Keratinocyte (primary cell): ENCODE results near the gene TRAFD1. TPM values are rescaled to one million over a fixed set of nuclear protein-coding genes. Genes with fewer than 3 reads are reported as not detected.
A peak's percentile ranks its signal among the peaks of the same experiment; 100 is the strongest.

Source experiments
- DNase-seq: peaks from one replicate; pipeline ENCODE4 v3.0.0-alpha.2; 2011; ENCODE audit warnings: low read depth, missing footprints, low spot score
- FAIRE-seq: peaks from 2 replicates; lab custom pipeline; 2011; peaks lifted over from hg19 to GRCh38; lab: Jason Lieb, UNC
- H2AFZ ChIP-seq: 2 replicates; pipeline ENCODE4 v1.6.0; 2012; ENCODE audit warnings: low read length, control low read depth, inconsistent platforms; ENCODE audit not compliant: control insufficient read depth
- H3K27ac ChIP-seq: 2 replicates; pipeline ENCODE4 v1.5.1; 2011; ENCODE audit warnings: low read length; ENCODE audit not compliant: control insufficient read depth, insufficient read depth
- H3K27me3 ChIP-seq: 3 replicates; pipeline ENCODE4 v1.6.0; 2011; ENCODE audit warnings: low read length; ENCODE audit not compliant: control insufficient read depth, insufficient read depth; ENCODE audit errors: extremely low read depth
- H3K36me3 ChIP-seq, 2 experiments: 2 replicates in 1 of 2; 3 replicates in 1 of 2; pipeline ENCODE4 v1.5.1; 2011; ENCODE audit warnings: low read length in 2 of 2, mild to moderate bottlenecking in 1 of 2; ENCODE audit not compliant: control insufficient read depth in 2 of 2, insufficient read depth in 2 of 2; ENCODE audit errors: extremely low read depth in 1 of 2
- H3K4me1 ChIP-seq: 3 replicates; pipeline ENCODE4 v1.5.1; 2011; ENCODE audit warnings: low read length; ENCODE audit not compliant: control insufficient read depth, insufficient read depth; ENCODE audit errors: extremely low read depth
- H3K4me2 ChIP-seq: 3 replicates; pipeline ENCODE4 v1.6.0; 2011; ENCODE audit warnings: low read depth, low read length; ENCODE audit not compliant: control insufficient read depth, insufficient read depth; ENCODE audit errors: extremely low read depth
- H3K4me3 ChIP-seq, 3 experiments: fragments of 200-600 bp in 1 of 3; sonication (generic) in 1 of 3; 2 replicates in 2 of 3; 3 replicates in 1 of 3; pipeline ENCODE4 v1.5.1; 2011 to 2016; ENCODE audit warnings: low read length in 3 of 3, mild to moderate bottlenecking in 3 of 3, control low read depth in 2 of 3, inconsistent platforms in 1 of 3, low read depth in 1 of 3, mixed read lengths in 1 of 3, mixed run types in 1 of 3, moderate library complexity in 1 of 3; ENCODE audit not compliant: control insufficient read depth in 2 of 3, insufficient read depth in 2 of 3; ENCODE audit errors: extremely low read depth in 1 of 3
- H3K79me2 ChIP-seq: 2 replicates; pipeline ENCODE4 v1.6.0; 2012; ENCODE audit warnings: low read length; ENCODE audit not compliant: control insufficient read depth, insufficient read depth
- H3K9ac ChIP-seq: 3 replicates; pipeline ENCODE4 v1.6.0; 2011; ENCODE audit warnings: low read length; ENCODE audit not compliant: control insufficient read depth, insufficient read depth; ENCODE audit errors: extremely low read depth
- H3K9me1 ChIP-seq: 3 replicates; pipeline ENCODE4 v1.6.0; 2011; ENCODE audit warnings: low read length; ENCODE audit not compliant: control insufficient read depth, insufficient read depth; ENCODE audit errors: extremely low read depth
- H3K9me3 ChIP-seq: 2 replicates; pipeline ENCODE4 v1.5.1; 2012; ENCODE audit warnings: low read depth, low read length; ENCODE audit not compliant: control insufficient read depth
- H4K20me1 ChIP-seq: 3 replicates; pipeline ENCODE4 v1.6.0; 2011; ENCODE audit warnings: low read length; ENCODE audit not compliant: control insufficient read depth, insufficient read depth; ENCODE audit errors: extremely low read depth
- CTCF ChIP-seq, 3 experiments: IDR thresholded peaks in 1 of 3; conservative IDR thresholded peaks in 1 of 3; optimal IDR thresholded peaks in 1 of 3; 2 replicates in 2 of 3; 3 replicates in 1 of 3; pipeline versions ENCODE3 to v1.5.1; 2011; ENCODE audit warnings: low read length in 3 of 3, mild to moderate bottlenecking in 3 of 3, moderate library complexity in 2 of 3, control low read depth in 1 of 3, inconsistent platforms in 1 of 3; ENCODE audit not compliant: insufficient read depth in 2 of 3; ENCODE audit errors: extremely low read depth in 1 of 3
- EZH2 ChIP-seq: IDR thresholded peaks from one replicate; pipeline ENCODE4 v1.6.1; 2012; ENCODE audit warnings: inconsistent platforms, mild to moderate bottlenecking, low read length, moderate library complexity
- dilution Hi-C: fragments of 300-500 bp; cut with MboI; formaldehyde crosslinking; loops from one replicate; pipeline ENCODE4 v1.7.0; 2020; ENCODE audit warnings: low sequenced_read_pairs; ENCODE audit not compliant: extremely low pct_ligation_motif_present
- polyA plus RNA-seq, 5 experiments: library from polyadenylated mRNA; depleted of rRNA in 3 of 5; stranded (reverse) in 3 of 5; stranded (forward) in 1 of 5; unstranded in 1 of 5; fragments of >200 nt; gene quantifications; 1 replicate in 1 of 5; 2 replicates in 3 of 5; 3 replicates in 1 of 5; pipeline versions ENCODE4 v1.2.1 to v1.2.3, GENCODE V29; 2011 to 2012; ENCODE audit warnings: missing spikeins in 2 of 5, low read depth in 1 of 5, low replicate concordance in 1 of 5

TRAFD1 gene
- polyA plus RNA-seq, 1 donor (not counting 4 experiments of a cell fraction or from before 2014, with no cell fraction given), result 25.6 TPM

DNA sequence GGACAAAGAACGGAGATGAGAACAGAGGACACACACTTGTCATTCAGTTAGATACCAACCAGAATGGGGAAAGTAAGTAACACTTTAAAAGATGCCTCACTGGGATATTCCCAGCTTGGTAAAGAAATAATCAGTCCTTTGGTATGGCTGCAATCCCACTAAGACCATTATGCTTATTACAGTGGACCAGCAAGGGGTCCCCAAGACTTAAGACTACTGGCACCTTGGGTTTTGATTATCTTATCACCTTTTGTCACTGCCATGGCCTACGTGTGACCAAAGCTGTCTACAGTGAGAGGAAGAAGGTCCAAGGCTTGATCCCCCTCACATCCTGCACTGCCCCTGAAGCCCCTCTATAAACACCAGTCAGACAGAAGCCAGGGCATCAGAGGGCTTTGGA lies 65.8 kb downstream of the TRAFD1 start:
- Histone ChIP-seq H3K27ac (no peak overlapping the region), H3K36me3 (peaks cover 9 to 11% of the 10 kb centered on the region in 2 experiments), H3K9me3 (no peaks in the 10 kb centered on the region), H3K4me2 (peak overlapping the region; percentile 50), H3K4me3 (no peak overlapping the region), H3K4me1 (peaks cover 24% of the 10 kb centered on the region), H3K9me1 (no peaks in the 10 kb centered on the region), H3K27me3 (no peaks in the 10 kb centered on the region), H3K79me2 (no peaks in the 10 kb centered on the region), H2AFZ (no peak overlapping the region), H3K9ac (no peak overlapping the region), H4K20me1 (no peaks in the 10 kb centered on the region)
- DNase-seq (no peak), FAIRE-seq (no peak)
- TF ChIP-seq CTCF (optimal IDR thresholded peaks at IDR 0.05 in 1 of 3, IDR thresholded peaks at IDR 0.05 in 1 of 3, conservative IDR thresholded peaks at IDR 0.05 in 1 of 3; ENCODE audit: extremely low read depth in 1 of 3, insufficient read depth in 2 of 3, low read length in 3 of 3) (no peak), EZH2 (no peak)
- dilution Hi-C loops, result no loop called here

- Histone ChIP-seq H4K20me1 (no peaks in the 10 kb centered on the region), H3K27ac (no peak overlapping the region), H3K27me3 (no peaks in the 10 kb centered on the region), H3K36me3 (peaks cover 11 to 12% of the 10 kb centered on the region in 2 experiments), H3K9me1 (no peaks in the 10 kb centered on the region), H2AFZ (no peak overlapping the region), H3K4me2 (peak overlapping the region; percentile 50), H3K4me3 (no peak overlapping the region), H3K9me3 (no peaks in the 10 kb centered on the region), H3K9ac (no peak overlapping the region), H3K79me2 (no peaks in the 10 kb centered on the region), H3K4me1 (peaks cover 24% of the 10 kb centered on the region)
- FAIRE-seq, result peak; percentile 60
- no peak for TF ChIP-seq EZH2
- TF ChIP-seq CTCF (optimal IDR thresholded peaks at IDR 0.05 in 1 of 3, IDR thresholded peaks at IDR 0.05 in 1 of 3, conservative IDR thresholded peaks at IDR 0.05 in 1 of 3; ENCODE audit: extremely low read depth in 1 of 3, insufficient read depth in 2 of 3, low read length in 3 of 3), result no peak
- dilution Hi-C loops, result no loop called here
- DNase-seq, result peak; percentile 50
These were observed 66.5 kb downstream of the TRAFD1 start for GRCh38 chr12:112191840-112192321.
